Midbrain (tissue), 1 donor: Measurements from ENCODE around the gene UBAC2.

ENCODE experiments used
- DNase-seq: peaks from one replicate; lab custom pipeline; 2025; lab: John Stamatoyannopoulos, UW

The UBAC2 gene

DNA sequence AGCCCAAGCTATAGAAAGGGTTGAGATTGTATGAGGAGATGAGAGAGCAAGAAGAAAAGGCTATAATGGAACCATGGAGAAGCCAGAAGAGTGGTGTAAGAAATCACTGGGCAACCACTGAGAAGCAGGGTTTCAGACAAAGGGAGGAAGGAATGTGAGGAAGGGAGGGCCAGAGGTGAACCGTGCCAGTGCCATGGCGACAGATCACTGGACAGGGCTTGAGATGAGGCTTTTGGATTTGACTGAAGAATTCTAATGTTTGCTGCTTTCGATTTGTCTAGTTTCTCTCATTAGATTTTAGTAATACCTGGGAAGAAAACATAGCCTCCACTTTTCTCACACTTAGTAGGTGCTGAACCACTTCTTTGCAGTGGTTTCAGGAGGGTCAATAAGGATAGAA is 112.8 kb downstream of the UBAC2 start:
- peak; percentile 19 for DNase-seq

DNA sequence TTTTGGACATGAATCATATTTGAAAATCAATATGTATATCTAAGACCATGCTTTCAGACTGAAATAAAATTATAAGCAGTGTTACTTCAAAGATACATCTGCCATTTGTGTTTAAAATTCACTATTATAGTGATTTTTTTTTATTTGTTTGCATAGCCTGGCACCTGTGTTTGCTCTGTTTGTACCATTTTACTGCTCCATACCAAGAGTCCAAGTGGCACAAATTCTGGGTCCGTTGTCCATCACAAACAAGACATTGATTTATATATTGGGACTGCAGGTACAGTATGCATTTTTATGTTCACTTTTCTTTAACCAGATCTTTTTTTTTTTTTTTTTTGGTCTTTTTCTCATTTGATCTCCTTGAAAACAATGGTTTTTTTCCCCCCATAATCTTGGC is 113.3 kb downstream of the UBAC2 start:
- no peak for DNase-seq

DNA sequence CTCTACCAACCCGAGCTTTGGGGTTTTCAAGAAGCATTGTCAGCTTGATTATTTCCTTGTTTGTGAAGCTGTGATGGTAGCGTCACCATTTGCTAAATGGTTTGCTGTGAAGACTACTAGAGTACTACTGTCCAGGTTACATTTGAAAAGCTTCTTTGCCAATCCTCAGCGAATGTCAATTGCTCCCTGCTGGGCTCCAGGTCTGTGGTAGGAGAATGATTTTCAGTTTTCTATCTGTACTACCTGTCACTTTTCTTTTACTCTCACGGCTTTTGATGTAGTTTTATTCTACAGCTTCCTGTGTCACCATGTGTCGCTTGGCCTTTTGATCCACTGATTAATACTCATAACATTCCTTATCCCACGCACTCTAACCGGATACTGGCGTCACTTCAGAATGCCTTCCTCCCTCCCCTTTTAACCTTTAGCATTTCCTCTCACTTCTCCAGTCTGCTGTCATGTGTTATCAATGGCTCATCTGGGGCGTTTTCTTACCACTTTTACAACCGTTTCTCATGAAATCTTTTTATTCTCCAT is 114.1 kb downstream of the UBAC2 start:
- DNase-seq: no peak

DNA sequence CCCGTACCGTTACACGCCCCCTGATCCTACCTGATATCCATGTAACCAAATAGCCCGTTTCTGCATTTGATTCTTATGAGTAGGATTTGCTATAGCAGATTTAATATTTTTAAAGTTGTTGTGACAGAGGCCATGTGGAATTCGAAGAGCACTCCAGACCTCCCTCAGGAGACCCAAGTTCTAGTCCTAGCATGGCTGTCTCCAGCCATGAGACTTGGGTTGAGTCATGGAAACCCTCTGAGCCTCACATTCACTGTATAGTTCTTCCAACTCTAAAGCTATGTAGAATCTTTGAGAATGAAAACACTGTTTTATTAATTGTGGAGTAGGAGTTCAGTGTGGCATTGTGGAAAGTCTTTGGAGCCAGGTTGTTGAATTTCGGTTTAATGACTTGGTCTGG is 114.5 kb downstream of the UBAC2 start:
- DNase-seq: no peak

DNA sequence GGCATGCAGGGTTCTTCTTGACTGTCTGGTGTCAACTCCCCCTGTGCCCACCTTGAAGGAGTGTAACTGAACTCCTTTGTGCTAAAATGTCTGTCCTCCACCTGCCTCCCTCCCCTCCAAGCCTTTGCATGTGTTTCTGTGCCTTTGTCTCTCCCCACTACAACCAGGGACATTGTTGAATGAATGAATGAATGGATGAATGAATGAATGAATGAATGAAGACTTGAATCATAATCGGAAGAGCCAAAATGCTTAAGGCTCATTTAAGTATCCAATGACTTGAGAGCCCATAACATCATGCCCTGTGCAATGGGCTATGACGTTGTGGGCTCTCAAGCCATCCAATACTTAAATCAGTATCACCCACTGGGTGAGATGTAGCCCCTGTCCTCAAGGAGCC is 115.6 kb downstream of the UBAC2 start:
- no peak for DNase-seq

DNA sequence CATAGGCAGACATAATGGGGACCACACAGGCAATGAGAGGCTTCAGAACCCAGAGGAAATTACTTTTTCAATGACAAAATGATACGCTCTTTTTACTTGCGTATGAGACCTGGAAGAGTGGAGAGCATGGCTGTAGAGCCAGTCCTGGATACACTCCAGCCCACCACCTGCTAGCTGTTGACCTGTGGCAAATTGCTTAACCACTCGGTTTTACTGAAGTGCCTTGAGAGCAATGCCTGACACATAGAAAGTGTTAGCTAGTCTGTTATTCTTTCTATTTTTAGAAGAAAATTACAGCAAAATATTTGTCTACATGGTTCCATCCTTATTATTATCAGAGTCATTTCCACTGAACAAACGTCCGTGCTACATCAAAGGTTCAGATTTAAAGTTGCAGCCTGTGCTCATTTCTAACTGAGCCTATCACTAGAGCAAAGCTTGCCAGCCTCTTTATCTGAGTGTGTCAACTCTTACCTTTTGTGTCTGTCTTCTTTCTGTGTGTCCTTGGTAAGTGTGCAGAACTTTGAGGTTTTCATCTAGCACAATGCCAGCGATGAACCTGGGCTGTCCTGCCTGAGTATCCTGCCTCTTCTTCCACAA is 116.1 kb downstream of the UBAC2 start:
- DNase-seq: no peak

DNA sequence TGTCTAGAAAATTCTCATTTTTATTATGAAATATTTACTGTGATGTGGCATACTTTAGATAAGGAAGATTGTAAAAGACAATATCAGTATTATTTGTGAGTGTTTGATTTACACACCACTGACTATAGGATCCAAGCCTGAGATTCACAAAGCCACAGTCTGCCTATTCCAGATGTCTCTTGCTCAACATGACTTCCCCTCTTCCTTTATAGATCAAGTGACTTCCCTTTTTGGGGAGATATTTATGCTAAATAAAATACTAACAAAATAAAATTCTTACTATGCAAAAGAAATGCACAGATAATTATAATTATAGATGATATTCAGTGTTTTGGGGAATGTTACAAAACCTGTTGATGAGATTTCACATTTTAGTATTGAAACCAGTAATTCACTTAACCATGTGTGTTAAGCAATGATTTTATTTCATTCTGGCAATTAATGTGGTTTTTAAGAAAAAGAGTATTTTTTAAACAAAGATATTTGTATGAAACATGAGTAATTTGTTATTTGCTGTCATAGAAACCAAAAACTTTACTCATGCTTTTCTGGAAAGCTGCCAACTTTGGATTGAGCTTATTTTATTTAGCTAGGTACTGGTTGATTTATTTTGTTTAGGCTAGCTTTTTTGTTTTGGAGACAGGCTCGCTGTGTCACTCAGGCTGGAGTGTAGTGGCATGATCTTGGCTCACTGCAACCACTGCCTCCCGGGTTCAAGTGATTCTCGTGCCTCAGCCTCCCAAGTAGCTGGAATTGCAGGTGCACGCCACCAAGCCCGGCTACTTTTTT is 120.2 kb downstream of the UBAC2 start:
- DNase-seq: no peak

DNA sequence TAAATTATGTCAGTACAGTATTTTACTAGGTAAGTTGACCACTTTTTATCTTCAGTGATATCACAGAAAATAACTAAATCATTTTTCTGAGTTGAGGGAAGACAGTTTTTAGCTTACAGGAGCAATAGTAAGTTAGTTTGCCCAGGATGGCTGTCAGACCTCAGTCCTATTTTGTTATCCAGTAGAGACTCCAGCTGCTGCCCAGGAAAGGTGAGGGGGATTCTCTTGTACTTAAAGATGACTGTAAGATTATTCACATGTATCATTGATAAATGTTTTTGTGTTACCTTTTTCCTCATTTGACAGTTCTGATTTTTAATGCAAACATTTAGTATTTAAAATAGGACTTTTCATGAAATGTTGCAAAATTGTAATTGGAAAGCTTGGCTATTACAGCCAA is 121.1 kb downstream of the UBAC2 start:
- DNase-seq: no peak

DNA sequence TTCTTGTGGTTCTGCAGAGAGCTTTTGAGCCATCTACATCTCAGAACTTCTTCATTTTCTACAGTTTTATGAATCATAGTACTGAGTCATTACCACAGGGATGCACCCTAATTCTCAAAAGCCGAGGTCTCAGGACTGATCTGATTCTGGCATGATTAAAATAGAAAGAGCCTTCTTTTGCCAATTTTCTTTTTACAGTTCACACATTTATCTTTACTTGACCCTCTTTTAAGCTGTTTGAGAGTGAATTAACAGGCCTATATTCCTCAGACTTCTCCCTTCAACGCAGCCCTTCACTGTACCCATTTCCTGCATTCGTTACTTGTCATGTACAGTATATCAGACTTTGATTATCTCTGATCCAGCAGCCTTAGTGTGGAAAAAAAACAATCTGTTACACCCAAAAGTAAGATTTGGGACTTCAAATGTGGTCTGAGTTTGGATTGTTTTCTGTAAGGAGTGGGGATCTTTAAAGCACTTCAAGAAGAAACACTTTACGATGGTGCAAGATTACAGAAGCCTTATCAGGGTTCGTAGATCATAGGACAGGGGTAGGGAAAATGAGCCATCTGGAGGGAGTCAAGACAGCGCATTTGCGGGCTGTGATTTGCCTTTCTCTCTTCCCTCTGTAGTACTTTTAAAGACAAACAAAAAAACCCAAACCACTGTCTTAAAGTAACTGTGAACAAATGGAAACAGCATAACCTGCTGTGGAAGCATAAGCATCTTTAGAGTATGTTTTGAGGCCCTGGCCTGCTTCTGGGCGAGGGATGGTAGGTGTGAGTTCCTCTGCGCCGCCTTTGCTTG is 121.8 kb downstream of the UBAC2 start:
- DNase-seq: no peak

DNA sequence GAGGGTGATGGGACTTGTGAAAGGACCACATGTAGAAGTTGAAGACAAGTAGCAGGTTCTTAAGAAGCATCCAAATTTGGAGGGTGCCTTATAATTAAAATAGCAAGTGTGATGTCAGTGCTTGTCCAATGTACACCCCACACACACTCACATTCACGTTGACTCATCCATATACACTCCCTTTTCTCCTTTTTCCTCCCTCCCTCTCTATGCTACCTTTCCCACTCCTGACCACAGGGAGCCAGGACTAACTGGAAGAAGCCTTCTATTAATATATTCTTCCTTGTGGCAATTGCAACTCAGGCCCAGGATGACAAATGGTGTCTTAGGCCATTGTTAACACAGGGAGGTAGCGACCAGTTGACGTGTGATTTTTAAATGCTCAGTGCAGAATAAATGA is 122.8 kb downstream of the UBAC2 start:
- no peak for DNase-seq

DNA sequence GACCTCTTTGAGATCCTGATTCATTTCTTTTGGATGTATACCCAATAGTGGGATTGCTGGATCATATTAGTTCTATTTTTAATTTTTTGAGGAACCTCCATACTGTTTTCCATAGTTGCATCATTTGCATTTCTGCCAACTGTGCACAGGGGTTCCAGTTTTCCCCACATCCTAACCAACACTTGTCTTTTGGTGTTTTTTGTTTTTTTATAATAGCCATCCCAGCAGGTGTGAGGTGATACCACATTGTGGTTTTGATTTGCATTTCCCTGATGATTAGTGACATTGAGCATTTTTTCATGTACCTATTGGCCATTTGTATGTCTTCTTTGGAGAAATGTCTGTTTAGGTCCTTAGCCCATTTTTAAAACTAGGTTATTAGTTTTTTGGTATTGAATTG is 125.4 kb downstream of the UBAC2 start:
- DNase-seq: no peak

DNA sequence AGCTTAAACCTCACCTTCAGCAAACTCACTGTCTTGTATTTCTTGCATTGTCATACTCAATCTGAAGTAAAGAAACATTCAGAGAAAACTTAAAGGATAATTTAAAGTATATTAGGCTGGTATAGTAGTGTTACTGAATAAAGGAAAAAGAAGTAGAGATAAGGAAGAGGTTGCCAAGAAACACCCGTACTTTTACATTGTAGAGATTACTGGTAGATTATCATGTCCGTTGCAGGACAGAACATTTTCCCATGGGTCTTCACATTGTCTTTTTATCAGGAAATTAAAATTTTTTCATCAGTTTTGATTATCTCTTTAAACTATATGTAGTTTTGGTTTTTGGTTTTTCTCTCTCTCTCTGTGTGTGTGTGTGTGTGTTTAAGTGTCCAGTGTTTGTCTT is 126.5 kb downstream of the UBAC2 start:
- no peak for DNase-seq

DNA sequence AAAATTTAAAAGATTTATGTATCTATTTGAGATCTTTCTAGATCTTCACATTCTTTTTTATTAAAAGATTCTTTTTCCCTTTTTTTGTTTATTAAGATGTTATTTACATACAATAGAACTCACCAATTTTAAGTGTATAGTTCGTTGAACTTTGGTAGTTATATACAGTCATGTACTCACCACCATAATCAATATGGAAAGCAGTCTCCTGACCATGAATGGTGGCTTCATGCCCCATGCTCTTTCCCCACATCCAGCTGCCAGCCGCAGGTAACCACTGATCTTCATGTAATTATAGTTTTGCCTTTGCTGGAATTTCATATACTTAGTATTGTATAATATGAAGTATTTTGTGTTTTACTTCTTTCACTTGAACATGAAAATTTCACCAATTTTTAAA is 127.1 kb downstream of the UBAC2 start:
- no peak for DNase-seq

DNA sequence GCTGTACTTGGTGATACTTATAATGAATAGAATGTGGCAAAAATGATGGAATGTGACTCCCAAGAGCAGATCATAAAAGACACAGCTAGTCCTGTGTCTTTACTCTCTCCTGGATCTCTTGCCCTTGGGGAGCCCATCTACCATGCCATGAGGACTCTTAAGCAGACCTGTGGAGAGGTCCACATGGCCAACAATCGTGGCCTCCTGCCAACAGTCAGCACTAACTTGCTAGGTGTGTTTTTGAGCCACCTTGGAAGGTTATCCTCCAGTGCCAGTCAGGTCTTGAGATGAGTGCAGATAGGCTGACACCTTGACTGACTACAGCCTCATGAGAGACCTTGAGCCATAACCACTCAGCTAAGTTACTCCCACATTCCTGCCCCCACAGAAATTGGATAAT is 128.8 kb downstream of the UBAC2 start:
- no peak for DNase-seq

DNA sequence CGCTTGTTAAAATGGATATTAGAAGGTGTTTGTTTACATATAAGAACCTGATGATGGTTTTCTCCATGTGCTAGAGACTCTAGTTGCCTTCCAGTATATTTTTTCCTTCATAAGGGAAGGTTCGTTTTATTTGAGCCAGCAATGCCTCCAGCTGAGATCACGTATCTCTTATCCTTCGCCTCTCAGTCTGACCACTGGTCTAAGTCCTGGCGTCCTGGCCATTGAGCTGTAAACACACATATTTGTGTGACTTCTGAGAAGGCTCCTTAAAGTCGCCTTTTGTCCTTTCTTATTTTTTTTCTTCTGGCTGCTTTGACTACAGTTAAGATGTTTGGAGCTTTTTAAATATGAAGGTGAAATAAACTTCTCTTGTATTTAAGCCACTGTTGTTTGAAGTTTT is 130.3 kb downstream of the UBAC2 start:
- no peak for DNase-seq

DNA sequence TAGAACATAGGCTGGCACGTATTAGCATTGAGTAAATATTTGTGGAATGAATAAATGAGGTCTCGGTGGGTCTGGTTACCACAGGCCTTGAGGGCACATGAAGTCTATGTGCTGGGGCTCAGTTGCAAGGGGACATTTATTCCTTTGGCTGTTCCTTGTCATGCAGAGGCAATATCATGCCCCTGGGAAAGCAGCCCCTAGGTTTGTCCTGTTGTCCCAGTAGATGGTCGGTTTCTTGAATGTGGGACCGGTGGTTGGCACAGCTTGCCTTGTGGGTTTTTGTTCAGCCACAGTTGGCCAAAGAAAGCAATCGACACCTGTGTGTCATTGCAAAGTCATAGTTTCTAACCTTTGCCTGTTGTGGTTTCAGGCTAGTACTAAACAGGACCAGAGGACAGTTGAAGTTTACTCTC is 131.2 kb downstream of the UBAC2 start:
- no peak for DNase-seq

DNA sequence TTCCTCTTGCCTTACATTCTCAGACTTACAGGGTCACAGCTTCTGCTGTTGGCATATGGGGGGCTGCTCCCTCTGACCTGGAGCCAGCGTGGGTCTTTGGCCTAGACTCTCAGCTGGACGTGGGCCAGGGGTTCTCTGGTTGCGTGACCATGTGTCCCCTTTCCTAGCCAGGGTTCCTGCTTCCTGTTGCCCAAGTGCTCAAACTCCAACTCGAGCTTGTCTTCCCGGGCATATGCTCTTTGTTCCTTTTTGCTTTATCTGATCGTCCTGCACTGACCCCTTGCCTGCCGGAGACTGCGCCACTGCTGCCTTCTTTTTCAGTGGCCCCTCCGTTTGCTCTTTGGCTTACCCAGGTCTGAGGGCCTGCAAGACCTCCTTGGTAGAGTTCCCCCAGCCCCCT is 131.8 kb downstream of the UBAC2 start:
- DNase-seq: no peak

DNA sequence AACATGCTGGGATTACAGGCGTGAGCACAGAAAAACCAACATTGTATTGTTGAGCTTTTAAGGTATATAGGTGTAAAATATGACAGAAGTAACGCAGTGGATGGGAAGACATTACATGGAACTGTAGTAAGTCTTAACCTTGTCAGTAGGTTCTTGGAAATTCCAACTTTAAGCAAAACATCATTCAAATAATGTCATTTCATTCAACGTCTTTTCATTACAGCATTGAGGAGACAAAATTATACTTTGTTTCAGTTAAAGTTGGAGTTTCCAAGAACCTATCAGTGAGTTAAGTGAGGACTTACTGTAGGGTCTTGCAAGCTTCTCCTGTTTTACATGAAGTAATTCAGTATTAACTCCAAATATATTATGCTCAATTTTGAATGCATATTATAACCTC is 133.6 kb downstream of the UBAC2 start:
- no peak for DNase-seq

DNA sequence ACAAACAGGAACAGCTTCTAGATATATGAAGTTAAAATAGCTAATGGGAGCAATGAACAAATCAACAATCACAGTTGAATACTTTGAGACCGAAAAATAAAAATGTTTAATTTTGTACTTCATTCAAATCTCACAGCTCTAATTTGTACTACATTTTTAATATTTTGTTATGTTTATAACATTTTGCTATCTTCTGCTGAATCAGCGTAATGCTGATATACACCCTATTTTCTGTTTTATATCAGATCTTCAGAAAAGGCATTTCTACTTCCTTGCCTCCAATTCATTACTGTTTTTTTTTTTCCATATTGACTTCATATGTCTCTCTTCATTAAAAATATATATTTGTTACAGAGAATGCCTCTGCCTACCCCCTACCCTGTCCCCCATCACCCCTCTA is 134.4 kb downstream of the UBAC2 start:
- DNase-seq: no peak

DNA sequence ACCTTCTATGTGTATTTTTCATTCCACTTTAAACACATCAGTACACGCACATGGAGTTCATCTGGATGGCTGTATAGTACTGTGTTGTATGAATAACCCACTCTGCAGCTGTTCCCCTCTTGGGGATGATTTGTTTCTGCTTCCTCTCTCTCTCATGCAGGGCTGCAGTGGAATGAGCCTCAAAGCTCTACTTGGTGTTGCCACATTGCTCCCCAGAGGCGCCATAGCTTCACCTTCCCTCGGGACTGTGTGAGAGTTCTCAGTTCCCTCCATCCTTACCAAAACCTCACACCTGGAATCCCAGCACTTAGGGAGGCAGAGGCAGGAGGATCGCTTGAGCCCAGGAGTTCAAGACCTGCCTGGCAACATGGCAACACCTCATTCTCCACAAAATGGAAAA is 134.9 kb downstream of the UBAC2 start:
- no peak for DNase-seq

DNA sequence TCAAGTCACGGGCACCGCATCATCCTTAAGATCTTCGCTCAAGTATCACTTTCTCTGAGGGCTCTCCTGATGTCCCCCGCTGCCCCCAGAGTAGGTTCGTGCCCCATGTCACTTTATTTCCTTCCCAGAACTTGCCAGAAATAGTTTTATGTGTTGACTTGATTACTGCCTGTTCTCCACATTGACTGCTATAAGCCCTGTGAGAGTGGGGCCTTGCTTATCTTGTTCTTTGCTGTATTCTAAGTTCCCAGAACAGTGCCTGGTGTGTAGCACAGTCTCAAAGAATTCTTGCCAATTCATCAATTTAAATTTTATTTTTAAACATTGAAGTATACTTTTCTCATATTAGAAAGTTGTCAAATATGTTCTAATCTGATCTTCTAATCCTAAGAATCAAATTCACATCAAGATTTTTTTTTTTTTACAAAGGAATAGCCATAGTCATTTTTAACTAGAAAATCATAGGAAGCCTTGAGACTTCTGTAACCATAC is 138.6 kb downstream of the UBAC2 start:
- DNase-seq: no peak

DNA sequence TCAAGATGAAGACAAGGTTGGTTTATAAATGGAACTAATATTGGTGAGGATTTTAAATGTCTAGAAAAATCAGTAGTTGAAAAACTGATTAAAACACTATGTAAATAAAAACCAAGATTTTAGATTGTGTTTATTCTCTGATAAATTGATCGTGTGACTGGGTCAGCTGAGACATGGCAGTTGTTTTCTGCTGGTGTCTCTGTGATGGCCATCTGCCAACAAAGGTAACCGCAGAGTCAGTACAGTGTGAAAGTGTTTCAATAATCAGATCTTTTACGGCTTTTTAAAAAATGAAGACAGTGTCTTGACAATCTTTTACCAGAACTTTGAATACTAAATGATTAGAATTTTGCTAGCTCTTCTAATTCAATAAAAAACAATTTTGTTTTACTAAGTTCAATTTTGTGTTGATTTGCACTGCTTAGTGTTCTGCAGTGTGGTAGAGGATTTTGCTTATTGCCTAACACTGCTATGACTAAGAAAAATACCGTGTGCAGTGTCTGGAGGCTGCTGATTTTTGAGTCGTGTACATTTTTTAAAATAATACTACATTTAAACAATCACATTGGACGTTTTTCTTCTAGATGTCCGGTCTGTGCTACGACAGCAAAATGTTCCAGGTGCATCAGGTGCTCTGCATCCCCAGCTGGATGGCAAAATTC is 139.2 kb downstream of the UBAC2 start:
- DNase-seq: no peak
